NCI-H146 treated with DMSO at 0.1 percent for 48 hours (cell line): Measurements from ENCODE around the gene HS3ST1.
A peak's percentile ranks its signal among the peaks of the same experiment; 100 is the strongest.

ENCODE experiments used
- DNase-seq: peaks from one replicate; lab custom pipeline; 2025; ENCODE audit not compliant: unreplicated experiment; lab: John Stamatoyannopoulos, UW

HS3ST1 gene

DNA sequence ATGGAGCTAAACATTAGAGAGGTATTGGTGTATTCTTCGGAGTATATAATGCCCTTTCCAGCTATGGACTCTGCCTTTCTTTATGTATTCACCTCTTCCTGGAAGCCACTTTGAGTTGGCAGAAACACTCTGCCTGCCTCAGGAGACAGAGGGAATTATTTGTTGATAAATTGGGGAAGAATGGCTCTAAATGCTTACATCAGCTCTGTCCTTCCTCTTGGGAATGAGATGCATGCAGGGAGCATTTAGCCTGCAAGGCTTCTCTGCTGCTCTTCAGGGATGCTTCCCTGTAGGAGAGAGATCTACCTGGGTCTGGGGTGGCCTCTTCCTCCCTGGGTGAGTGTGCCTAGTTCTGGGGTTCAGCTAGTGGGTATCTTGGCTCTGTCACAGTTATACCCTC, 6.9 kb upstream of the HS3ST1 start:
- no peak for DNase-seq

GRCh38 chr4:11431111-11431510, 2.4 kb upstream of the HS3ST1 start:
- no peak for DNase-seq

- no peak for DNase-seq
Observed at GRCh38 chr4:11430536-11430935, 1.8 kb upstream of the HS3ST1 start.

DNA sequence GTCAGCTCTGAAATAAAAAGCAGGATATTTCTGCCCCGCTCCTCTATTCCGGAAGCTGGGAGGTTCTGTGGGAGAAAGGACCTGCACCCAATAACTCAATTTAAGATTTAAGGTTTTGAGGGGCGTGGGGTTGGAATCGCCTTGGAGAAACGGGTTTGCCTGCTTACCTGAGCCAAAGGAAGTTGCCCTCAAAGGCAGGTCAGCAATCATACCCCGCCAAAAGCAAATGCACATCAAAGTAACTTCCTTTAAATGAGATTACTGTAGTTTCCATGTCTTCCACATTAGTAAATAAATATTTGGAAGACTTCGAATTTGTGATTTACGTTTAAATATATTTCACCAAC, 978 bp upstream of the HS3ST1 start:
- DNase-seq, result no peak

DNA sequence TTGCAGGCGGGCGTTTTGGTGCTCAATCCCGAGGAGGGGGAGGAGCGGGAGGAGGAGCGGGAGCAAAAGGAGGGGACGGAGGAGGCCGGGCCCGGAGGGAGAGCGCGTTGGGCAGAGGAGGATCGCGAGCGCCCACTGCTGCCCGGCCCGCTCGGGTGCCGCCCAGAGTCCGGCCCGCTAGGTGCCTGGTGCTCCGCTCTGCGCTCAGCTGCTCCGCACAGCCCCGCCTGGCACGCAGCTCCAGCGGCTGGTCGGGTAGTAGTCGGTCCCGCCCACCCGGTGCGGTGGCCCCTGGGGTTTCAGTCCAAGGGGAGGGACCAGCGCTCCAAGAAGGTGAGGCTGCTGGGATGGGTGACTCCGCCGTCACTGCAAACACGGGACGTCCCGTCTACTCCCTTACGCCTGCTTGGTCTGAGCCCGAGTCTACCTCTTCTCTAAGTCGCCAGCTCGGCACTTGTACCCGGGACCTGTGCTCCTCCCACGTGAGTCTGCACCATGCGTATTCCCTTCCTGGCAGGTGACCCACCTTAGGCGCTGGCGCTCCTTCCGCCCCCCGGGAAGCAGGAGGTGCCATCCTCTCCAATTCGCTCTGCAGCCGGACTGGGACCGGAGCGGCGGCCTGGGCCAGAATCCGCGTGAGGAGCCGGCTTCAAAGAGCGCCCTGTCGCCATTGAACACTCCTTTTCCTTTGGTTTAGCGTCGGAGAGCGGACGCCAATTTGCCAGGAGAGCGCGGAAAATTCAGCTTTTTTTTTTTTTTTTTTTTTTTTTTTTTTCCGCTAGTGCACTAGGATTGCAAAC, 405 bp upstream of the HS3ST1 start:
- DNase-seq, result peak; percentile 89

- DNase-seq, result no peak
Observed at GRCh38 chr4:11427121-11427996, 1.3 kb downstream of the HS3ST1 start.

- DNase-seq, result no peak
Observed at GRCh38 chr4:11426731-11427120, 2.0 kb downstream of the HS3ST1 start.

- no peak for DNase-seq
Observed at GRCh38 chr4:11426003-11426402, 2.7 kb downstream of the HS3ST1 start.

GRCh38 chr4:11424856-11425255, 3.8 kb downstream of the HS3ST1 start:
- no peak for DNase-seq

GRCh38 chr4:11424000-11424399, 4.7 kb downstream of the HS3ST1 start:
- peak; percentile 6 for DNase-seq

- DNase-seq, result no peak
Observed at GRCh38 chr4:11423465-11423864, 5.2 kb downstream of the HS3ST1 start.

GRCh38 chr4:11421116-11421515, 7.6 kb downstream of the HS3ST1 start:
- no peak for DNase-seq

GRCh38 chr4:11420327-11420726, 8.4 kb downstream of the HS3ST1 start:
- no peak for DNase-seq

GRCh38 chr4:11418610-11419009, 10.1 kb downstream of the HS3ST1 start:
- no peak for DNase-seq

GRCh38 chr4:11416767-11417113, 12.0 kb downstream of the HS3ST1 start:
- no peak for DNase-seq

- no peak for DNase-seq
Observed at GRCh38 chr4:11416071-11416766, 12.5 kb downstream of the HS3ST1 start.

GRCh38 chr4:11415409-11416070, 13.2 kb downstream of the HS3ST1 start:
- DNase-seq, result no peak

GRCh38 chr4:11412211-11412610, 16.5 kb downstream of the HS3ST1 start:
- DNase-seq, result no peak

- DNase-seq, result no peak
Observed at GRCh38 chr4:11409632-11410031, 19.1 kb downstream of the HS3ST1 start.

DNA sequence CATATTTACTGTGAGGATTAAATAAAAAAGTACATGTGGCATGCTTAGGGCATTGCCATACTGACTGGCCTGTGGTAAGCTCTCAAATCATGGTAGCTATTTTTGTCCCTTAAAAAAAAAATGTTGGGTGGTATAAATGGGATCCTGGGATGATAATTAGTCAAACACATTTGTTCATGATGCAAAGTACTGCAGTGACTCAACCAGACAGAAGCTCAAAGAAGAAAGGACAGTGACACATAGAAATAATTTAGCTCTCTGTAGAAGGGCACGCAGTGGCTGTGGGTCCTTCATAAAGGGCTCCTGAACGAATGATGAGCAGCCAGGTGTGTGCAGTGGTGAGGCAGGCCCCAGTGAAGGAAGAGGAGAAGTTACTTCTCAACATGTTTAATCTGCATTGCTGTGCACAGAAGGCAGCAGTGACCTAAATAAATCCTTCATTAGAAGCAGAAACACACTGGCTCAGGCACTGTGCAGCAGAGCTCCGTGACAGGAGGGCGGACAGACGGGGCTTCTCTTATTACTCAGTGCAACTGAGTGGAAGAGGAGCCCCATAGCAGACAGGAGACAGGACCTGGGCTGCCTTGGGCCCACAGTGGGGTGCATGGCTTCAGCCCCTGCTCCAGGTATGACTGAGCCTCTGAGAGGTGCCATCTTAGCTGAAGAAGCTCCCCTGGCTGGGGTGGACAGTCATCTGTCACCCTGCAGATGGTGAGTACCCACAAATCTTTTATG, 20.3 kb downstream of the HS3ST1 start:
- no peak for DNase-seq

GRCh38 chr4:11407551-11407950, 21.1 kb downstream of the HS3ST1 start:
- no peak for DNase-seq
